ENCODE measurements around the gene VAV2. TPM values are rescaled to one million over a fixed set of nuclear protein-coding genes. Genes with fewer than 3 reads are reported as not detected.

VAV2 gene
- total and polyA plus RNA-seq, 4 donors: 13.0 to 28.2 (median 16.3) TPM

GRCh38 chr9:133768859-133769510 is 223.1 kb downstream of the VAV2 start:
- no peak for TF ChIP-seq CTCF (IDR thresholded peaks at IDR 0.05; ENCODE audit: control extremely low read depth, extremely low read depth)
- 88 to 90% methylated on average over 15 of the region's 15 CpGs for WGBS, 2 donors
- no peaks in the 10 kb centered on the region for H3K27me3 ChIP-seq (ENCODE audit: control insufficient read depth in 3 of 3, insufficient read depth in 3 of 3, low read length in 2 of 3)
- H3K4me3 ChIP-seq: no peak overlapping the region
- no peak overlapping the region for H3K9ac ChIP-seq (ENCODE audit: insufficient read depth in 1 of 2, low read length in 2 of 2)
- DNase-seq: peak in 1 of 3 donors; percentile 9
- H3K4me1 ChIP-seq (ENCODE audit: control insufficient read depth in 5 of 5, insufficient read depth in 5 of 5, low read length in 5 of 5): no peaks in the 10 kb centered on the region
- no peak for ATAC-seq (ENCODE audit: insufficient read depth, low FRiP score)
- peaks cover 0 to 8% (median 5%) of the 10 kb centered on the region in 4 donors for H3K9me3 ChIP-seq (ENCODE audit: control insufficient read depth in 4 of 4, insufficient read depth in 3 of 4, low read length in 3 of 4)
- H3K36me3 ChIP-seq (ENCODE audit: control insufficient read depth in 4 of 4, insufficient read depth in 4 of 4, low read length in 4 of 4): peaks cover 3 to 44% (median 34%) of the 10 kb centered on the region in 4 donors
- no peak overlapping the region for H3K27ac ChIP-seq (ENCODE audit: low read depth in 1 of 2, low read length in 1 of 2)

- peaks cover 0 to 8% (median 4%) of the 10 kb centered on the region in 4 donors for H3K9me3 ChIP-seq (ENCODE audit: control insufficient read depth in 4 of 4, insufficient read depth in 3 of 4, low read length in 3 of 4)
- H3K36me3 ChIP-seq (ENCODE audit: control insufficient read depth in 4 of 4, insufficient read depth in 4 of 4, low read length in 4 of 4): peaks cover 0 to 46% (median 34%) of the 10 kb centered on the region in 4 donors
- 94 to 98% methylated on average over 17 of the region's 17 CpGs for WGBS, 2 donors
- H3K4me1 ChIP-seq (ENCODE audit: control insufficient read depth in 5 of 5, insufficient read depth in 5 of 5, low read length in 5 of 5): no peaks in the 10 kb centered on the region
- H3K27me3 ChIP-seq (ENCODE audit: control insufficient read depth in 3 of 3, insufficient read depth in 3 of 3, low read length in 2 of 3): no peaks in the 10 kb centered on the region
- H3K4me3 ChIP-seq: no peak overlapping the region
- no peak overlapping the region for H3K9ac ChIP-seq (ENCODE audit: insufficient read depth in 1 of 2, low read length in 2 of 2)
- TF ChIP-seq CTCF (IDR thresholded peaks at IDR 0.05; ENCODE audit: control extremely low read depth, extremely low read depth): no peak
- DNase-seq (peak in 1 of 3 donors; percentile 8), ATAC-seq (ENCODE audit: insufficient read depth, low FRiP score) (no peak)
- H3K27ac ChIP-seq (ENCODE audit: low read depth in 1 of 2, low read length in 1 of 2): no peak overlapping the region
Measured at GRCh38 chr9:133768371-133768858, 223.7 kb downstream of the VAV2 start.

- Histone ChIP-seq H3K9ac (ENCODE audit: insufficient read depth in 1 of 2, low read length in 2 of 2) (no peak overlapping the region), H3K9me3 (ENCODE audit: control insufficient read depth in 4 of 4, insufficient read depth in 3 of 4, low read length in 3 of 4) (peaks cover 0 to 8% (median 4%) of the 10 kb centered on the region in 4 donors), H3K36me3 (ENCODE audit: control insufficient read depth in 4 of 4, insufficient read depth in 4 of 4, low read length in 4 of 4) (peaks cover 0 to 48% (median 36%) of the 10 kb centered on the region in 4 donors), H3K27ac (ENCODE audit: low read depth in 1 of 2, low read length in 1 of 2) (no peak overlapping the region), H3K4me1 (ENCODE audit: control insufficient read depth in 5 of 5, insufficient read depth in 5 of 5, low read length in 5 of 5) (no peaks in the 10 kb centered on the region), H3K27me3 (ENCODE audit: control insufficient read depth in 3 of 3, insufficient read depth in 3 of 3, low read length in 2 of 3) (no peaks in the 10 kb centered on the region), H3K4me3 (no peak overlapping the region)
- WGBS, 2 donors: 95 to 98% methylated on average over 1 of the region's 1 CpG
- TF ChIP-seq CTCF (IDR thresholded peaks at IDR 0.05; ENCODE audit: control extremely low read depth, extremely low read depth): no peak
- ATAC-seq (ENCODE audit: insufficient read depth, low FRiP score) (no peak), DNase-seq (no peak)
Measured at GRCh38 chr9:133767625-133768024, 224.5 kb downstream of the VAV2 start.
